Progenitor cell of endocrine pancreas (in vitro differentiated cells): ENCODE measurements around the gene FAM219B. TPM values are rescaled to one million over a fixed set of nuclear protein-coding genes. Genes with fewer than 3 reads are reported as not detected.

Experiments
- DNase-seq: peaks from one replicate; pipeline ENCODE4 v3.0.0; 2021; ENCODE audit warnings: low spot score; ENCODE audit not compliant: unreplicated experiment
- H3K27ac Mint-ChIP-seq: 2 replicates; pipeline ENCODE4 v1.8.0; 2021; ENCODE audit warnings: mild to moderate bottlenecking, moderate library complexity, mixed read lengths
- H3K27me3 Mint-ChIP-seq: 2 replicates; pipeline ENCODE4 v1.8.0; 2021; ENCODE audit warnings: mixed read lengths
- H3K36me3 Mint-ChIP-seq: 2 replicates; pipeline ENCODE4 v1.8.0; 2022; ENCODE audit warnings: mixed read lengths; ENCODE audit not compliant: insufficient read depth
- H3K4me1 Mint-ChIP-seq: 2 replicates; pipeline ENCODE4 v1.8.0; 2021; ENCODE audit warnings: low read depth, mixed read lengths
- H3K4me3 Mint-ChIP-seq: 2 replicates; pipeline ENCODE4 v1.8.0; 2021; ENCODE audit warnings: low read depth, mild to moderate bottlenecking, moderate library complexity, mixed read lengths
- H3K9me3 Mint-ChIP-seq: 2 replicates; pipeline ENCODE4 v1.8.0; 2021; ENCODE audit warnings: low read depth, mixed read lengths
- total RNA-seq: library from RNA; stranded (reverse); gene quantifications from 2 replicates; pipeline ENCODE4 v1.2.1, GENCODE V29; 2021
- TF ChIP-seq, protein P1 (sequence below): fragments of 200-600 bp; sonication (generic); IDR thresholded peaks from one replicate; pipeline ENCODE4 v1.5.0; 2021; ENCODE audit warnings: antibody characterized with exemption, mild to moderate bottlenecking; ENCODE audit not compliant: unreplicated experiment

Gene FAM219B
- total RNA-seq, 1 donor from 2014 or later: 118 TPM

DNA sequence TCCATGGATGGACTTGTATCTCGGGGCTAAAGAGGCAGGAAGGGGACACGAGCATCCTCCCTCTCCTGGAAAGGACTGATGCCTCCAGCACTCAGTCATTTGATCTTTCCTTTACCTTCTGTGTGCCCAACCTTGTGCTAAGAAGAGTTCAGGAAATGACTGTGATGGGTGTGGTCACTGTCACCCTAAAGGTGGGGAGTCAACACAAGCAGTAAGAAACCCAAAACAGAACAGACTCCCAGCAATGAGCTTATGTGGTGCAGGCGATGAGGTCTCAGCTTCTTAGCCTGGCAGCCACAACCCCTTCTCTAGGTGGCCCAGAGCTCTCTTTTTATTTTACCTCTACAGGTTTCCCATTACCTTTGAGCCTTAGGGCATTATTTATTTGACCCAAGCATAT is 13.0 kb downstream of the FAM219B start:
- Mint-ChIP-seq H3K4me1 (peaks cover 10% of the 10 kb centered on the region), H3K9me3 (no peaks in the 10 kb centered on the region), H3K27ac (no peak overlapping the region), H3K27me3 (no peaks in the 10 kb centered on the region), H3K4me3 (no peak overlapping the region), H3K36me3 (peaks cover 3% of the 10 kb centered on the region)
- no peak for DNase-seq
- TF ChIP-seq, protein P1, sequence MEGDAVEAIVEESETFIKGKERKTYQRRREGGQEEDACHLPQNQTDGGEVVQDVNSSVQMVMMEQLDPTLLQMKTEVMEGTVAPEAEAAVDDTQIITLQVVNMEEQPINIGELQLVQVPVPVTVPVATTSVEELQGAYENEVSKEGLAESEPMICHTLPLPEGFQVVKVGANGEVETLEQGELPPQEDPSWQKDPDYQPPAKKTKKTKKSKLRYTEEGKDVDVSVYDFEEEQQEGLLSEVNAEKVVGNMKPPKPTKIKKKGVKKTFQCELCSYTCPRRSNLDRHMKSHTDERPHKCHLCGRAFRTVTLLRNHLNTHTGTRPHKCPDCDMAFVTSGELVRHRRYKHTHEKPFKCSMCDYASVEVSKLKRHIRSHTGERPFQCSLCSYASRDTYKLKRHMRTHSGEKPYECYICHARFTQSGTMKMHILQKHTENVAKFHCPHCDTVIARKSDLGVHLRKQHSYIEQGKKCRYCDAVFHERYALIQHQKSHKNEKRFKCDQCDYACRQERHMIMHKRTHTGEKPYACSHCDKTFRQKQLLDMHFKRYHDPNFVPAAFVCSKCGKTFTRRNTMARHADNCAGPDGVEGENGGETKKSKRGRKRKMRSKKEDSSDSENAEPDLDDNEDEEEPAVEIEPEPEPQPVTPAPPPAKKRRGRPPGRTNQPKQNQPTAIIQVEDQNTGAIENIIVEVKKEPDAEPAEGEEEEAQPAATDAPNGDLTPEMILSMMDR: no peak

DNA sequence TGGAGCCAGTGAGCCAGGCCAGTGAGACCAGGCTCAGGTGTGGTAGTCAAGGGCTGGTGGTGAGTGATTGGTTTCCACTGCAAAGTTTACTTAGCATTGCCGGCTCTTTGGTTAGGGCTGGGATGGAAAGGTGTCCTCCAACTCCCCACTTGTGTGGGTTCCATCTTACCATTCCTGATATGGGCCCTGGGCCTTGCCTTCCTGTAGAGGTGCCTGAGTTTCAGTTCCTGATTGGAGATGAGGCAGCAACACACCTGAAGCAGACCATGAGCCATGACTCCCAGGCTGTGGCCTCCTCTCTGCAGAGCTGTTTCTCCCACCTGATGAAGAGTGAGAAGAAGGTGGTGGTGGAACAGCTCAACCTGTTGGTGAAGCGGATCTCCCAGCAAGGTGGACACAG is 13.7 kb downstream of the FAM219B start:
- no peak overlapping the region for H3K27ac Mint-ChIP-seq
- H3K27me3 Mint-ChIP-seq: no peaks in the 10 kb centered on the region
- TF ChIP-seq, protein P1: no peak
- H3K36me3 Mint-ChIP-seq: peaks cover 3% of the 10 kb centered on the region
- no peak for DNase-seq
- peaks cover 10% of the 10 kb centered on the region for H3K4me1 Mint-ChIP-seq
- no peak overlapping the region for H3K4me3 Mint-ChIP-seq
- no peaks in the 10 kb centered on the region for H3K9me3 Mint-ChIP-seq

DNA sequence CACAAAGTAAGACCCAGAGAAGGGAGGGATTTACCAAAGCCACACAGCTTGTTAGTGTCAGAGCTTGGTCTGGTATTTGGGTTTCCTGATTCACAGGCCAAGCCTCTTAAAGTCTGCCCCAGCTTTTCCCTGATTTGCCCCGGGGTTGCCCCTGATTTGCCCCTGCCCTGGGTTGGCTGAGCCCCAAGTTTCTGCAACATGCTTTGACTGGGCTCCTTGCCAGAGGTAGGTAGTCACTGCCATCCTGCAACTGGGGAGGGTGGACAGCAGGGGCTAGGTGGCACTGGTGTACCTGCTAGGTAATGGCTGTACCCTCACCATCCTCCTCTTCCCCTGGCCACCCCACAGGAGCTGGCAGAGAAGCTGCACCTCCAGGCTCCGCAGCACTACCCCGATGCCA is 14.3 kb downstream of the FAM219B start:
- Mint-ChIP-seq H3K27ac (no peak overlapping the region), H3K4me3 (no peak overlapping the region), H3K4me1 (peaks cover 10% of the 10 kb centered on the region), H3K27me3 (no peaks in the 10 kb centered on the region), H3K9me3 (no peaks in the 10 kb centered on the region), H3K36me3 (peaks cover 3% of the 10 kb centered on the region)
- TF ChIP-seq, protein P1: no peak
- no peak for DNase-seq

DNA sequence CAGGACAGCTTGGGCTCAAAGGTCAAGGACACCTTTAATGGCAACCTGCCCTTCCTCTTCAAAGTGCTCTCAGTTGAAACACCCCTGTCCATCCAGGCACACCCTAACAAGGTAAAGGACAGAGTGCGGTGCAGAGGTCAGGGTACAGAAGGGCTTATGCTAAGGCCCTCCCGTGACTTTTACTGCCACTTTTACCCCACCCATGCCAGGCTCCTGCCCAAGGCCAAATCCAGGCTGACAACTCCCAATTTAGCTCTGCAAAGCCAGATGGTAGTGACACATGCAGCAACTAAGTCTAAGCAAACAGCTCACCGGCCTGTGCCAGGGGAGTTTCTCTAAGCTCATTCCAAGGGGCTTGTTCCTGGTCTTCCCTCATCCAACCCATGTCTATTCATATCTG is 15.2 kb downstream of the FAM219B start:
- Mint-ChIP-seq H3K27ac (no peak overlapping the region), H3K9me3 (no peaks in the 10 kb centered on the region), H3K36me3 (peaks cover 3% of the 10 kb centered on the region), H3K4me1 (peaks cover 11% of the 10 kb centered on the region), H3K27me3 (no peaks in the 10 kb centered on the region), H3K4me3 (peak overlapping the region; percentile 90)
- no peak for DNase-seq
- TF ChIP-seq, protein P1: no peak

DNA sequence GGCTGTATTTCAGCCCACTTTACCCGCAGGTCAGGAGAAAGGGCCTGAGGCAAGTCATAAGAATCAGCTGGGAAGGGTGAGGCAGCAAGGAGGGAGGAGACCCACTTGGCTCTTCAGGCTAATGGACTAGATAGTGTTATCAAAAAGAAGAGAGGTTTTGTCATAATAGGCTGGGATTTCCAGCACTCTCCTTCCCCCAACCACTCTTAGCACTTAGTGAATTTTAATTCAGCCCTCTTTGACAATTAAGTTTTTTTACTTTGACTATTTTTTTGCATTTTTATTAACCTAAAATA is 16.0 kb downstream of the FAM219B start:
- TF ChIP-seq, protein P1: no peak
- Mint-ChIP-seq H3K9me3 (no peaks in the 10 kb centered on the region), H3K4me3 (peak overlapping the region; percentile 90), H3K27ac (no peak overlapping the region), H3K36me3 (peaks cover 3% of the 10 kb centered on the region), H3K4me1 (peaks cover 11% of the 10 kb centered on the region), H3K27me3 (no peaks in the 10 kb centered on the region)
- no peak for DNase-seq
